ENCODE measurements around the gene MFSD11.

GRCh38 chr17:76784926-76785325 lies 47.0 kb downstream of the MFSD11 start:
- TF ChIP-seq CTCF (IDR thresholded peaks at IDR 0.05) = no peak
- no peak for TF ChIP-seq EP300 (IDR thresholded peaks at IDR 0.05)
- no peak for TF ChIP-seq POLR2A (IDR thresholded peaks at IDR 0.05)
